RWPE2 (cell line): Measurements from ENCODE around the gene TSPAN10.
A peak's percentile ranks its signal among the peaks of the same experiment; 100 is the strongest.

Experiments used
- ATAC-seq: fragments of 200-7000 bp; cut with Tn5 transposase; 3 replicates; pipeline ENCODE4 v1.9.1; 2021; ENCODE audit warnings: low read depth
- DNase-seq: peaks from one replicate; pipeline ENCODE4 v3.0.0-alpha.2; 2020; ENCODE audit warnings: low spot score
- H3K27ac ChIP-seq: fragments of 450-650 bp; 2 replicates; pipeline ENCODE4 v1.5.1; 2017; ENCODE audit warnings: mild to moderate bottlenecking; ENCODE audit not compliant: poor library complexity, severe bottlenecking
- H3K27me3 ChIP-seq: fragments of 250-450 bp; sonication (Bioruptor Pico); 2 replicates; pipeline ENCODE4 v1.5.1; 2021; ENCODE audit warnings: mild to moderate bottlenecking, moderate library complexity; ENCODE audit not compliant: insufficient read depth, poor library complexity, severe bottlenecking
- H3K36me3 ChIP-seq: fragments of 250-450 bp; sonication (Bioruptor Pico); 2 replicates; pipeline ENCODE4 v1.5.1; 2020; ENCODE audit warnings: low read depth, mild to moderate bottlenecking, moderate library complexity
- H3K4me1 ChIP-seq: fragments of 250-450 bp; sonication (Bioruptor Pico); 2 replicates; pipeline ENCODE4 v1.5.1; 2021; ENCODE audit warnings: mild to moderate bottlenecking, moderate library complexity; ENCODE audit not compliant: insufficient read depth, poor library complexity, severe bottlenecking
- H3K4me3 ChIP-seq: fragments of 250-450 bp; sonication (Bioruptor Pico); 2 replicates; pipeline ENCODE4 v1.5.1; 2021; ENCODE audit warnings: mild to moderate bottlenecking, moderate library complexity; ENCODE audit not compliant: severe bottlenecking
- H3K9me3 ChIP-seq: fragments of 250-450 bp; sonication (Bioruptor Pico); 2 replicates; pipeline ENCODE4 v1.5.1; 2021; ENCODE audit warnings: mild to moderate bottlenecking, moderate library complexity; ENCODE audit not compliant: severe bottlenecking
- CTCF ChIP-seq: fragments of 450-650 bp; IDR thresholded peaks from one replicate; pipeline ENCODE4 v1.5.1; 2017; ENCODE audit warnings: mild to moderate bottlenecking, moderate library complexity; ENCODE audit not compliant: poor library complexity, severe bottlenecking

TSPAN10 gene

GRCh38 chr17:81659038-81659437, 22.0 kb downstream of the TSPAN10 start:
- H3K9me3 ChIP-seq = no peaks in the 10 kb centered on the region
- no peaks in the 10 kb centered on the region for H3K27me3 ChIP-seq
- no peaks in the 10 kb centered on the region for H3K36me3 ChIP-seq
- H3K4me1 ChIP-seq = peaks cover 8% of the 10 kb centered on the region
- H3K27ac ChIP-seq = no peak overlapping the region
- ATAC-seq = no peak
- no peak overlapping the region for H3K4me3 ChIP-seq
- no peak for TF ChIP-seq CTCF
- no peak for DNase-seq

- H3K9me3 ChIP-seq = no peaks in the 10 kb centered on the region
- H3K27ac ChIP-seq = no peak overlapping the region
- no peak overlapping the region for H3K4me3 ChIP-seq
- DNase-seq (no peak), ATAC-seq (no peak)
- H3K4me1 ChIP-seq = peaks cover 8% of the 10 kb centered on the region
- TF ChIP-seq CTCF = no peak
- H3K36me3 ChIP-seq = peaks cover 9% of the 10 kb centered on the region; the same call in 1 of the 2 replicates
- no peaks in the 10 kb centered on the region for H3K27me3 ChIP-seq
These were observed 23.4 kb downstream of the TSPAN10 start for GRCh38 chr17:81660441-81660840.

GRCh38 chr17:81662002-81662401, 25.0 kb downstream of the TSPAN10 start:
- ATAC-seq (no peak), DNase-seq (no peak)
- H3K27ac ChIP-seq = no peak overlapping the region
- H3K9me3 ChIP-seq = no peaks in the 10 kb centered on the region
- TF ChIP-seq CTCF = no peak
- peaks cover 8% of the 10 kb centered on the region for H3K4me1 ChIP-seq
- no peak overlapping the region for H3K4me3 ChIP-seq
- peaks cover 9% of the 10 kb centered on the region; the same call in 1 of the 2 replicates for H3K36me3 ChIP-seq
- H3K27me3 ChIP-seq = no peaks in the 10 kb centered on the region

GRCh38 chr17:81664051-81664470, 27.1 kb downstream of the TSPAN10 start:
- TF ChIP-seq CTCF = no peak
- Histone ChIP-seq H3K36me3 (peaks cover 25% of the 10 kb centered on the region), H3K27ac (no peak overlapping the region), H3K4me1 (peaks cover 17% of the 10 kb centered on the region), H3K27me3 (no peaks in the 10 kb centered on the region), H3K4me3 (no peak overlapping the region), H3K9me3 (no peaks in the 10 kb centered on the region)
- DNase-seq (no peak), ATAC-seq (no peak)

GRCh38 chr17:81665205-81666091, 28.5 kb downstream of the TSPAN10 start:
- Histone ChIP-seq H3K27ac (peak overlapping the region; percentile 75), H3K36me3 (peaks cover 39% of the 10 kb centered on the region), H3K27me3 (no peaks in the 10 kb centered on the region), H3K4me1 (peaks cover 10% of the 10 kb centered on the region), H3K4me3 (peak overlapping the region; percentile 69), H3K9me3 (no peaks in the 10 kb centered on the region)
- TF ChIP-seq CTCF = no peak
- peak; percentile 10 for ATAC-seq
- DNase-seq = no peak
